Activated T-cell treated with anti-CD3 and anti-CD28 coated beads for 24 hours (primary cell): Measurements from ENCODE around the gene MEI1.

Experiments
- DNase-seq: peaks from one replicate; pipeline ENCODE4 v3.0.0-alpha.2; 2020; ENCODE audit warnings: low read depth

MEI1 gene

DNA sequence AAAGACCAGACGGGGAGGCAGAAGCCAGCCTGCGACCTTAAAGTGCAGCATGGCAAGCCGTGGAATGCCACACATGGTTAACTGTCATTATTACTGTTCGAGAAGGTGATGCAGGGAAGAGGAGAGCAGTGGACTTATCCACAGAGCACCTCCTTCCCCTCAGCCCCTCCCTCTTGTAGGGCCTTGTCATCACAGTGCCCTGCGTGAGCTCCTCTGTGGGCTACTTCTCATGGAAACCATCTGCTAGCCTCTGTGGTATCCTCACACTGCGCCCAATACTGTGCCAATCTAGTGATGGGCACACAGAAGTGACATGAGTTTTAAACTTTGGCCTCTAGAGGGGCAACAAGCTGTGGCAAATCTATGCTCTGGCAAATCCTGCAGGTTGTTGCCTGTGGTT lies 83.0 kb downstream of the MEI1 start:
- no peak for DNase-seq

DNA sequence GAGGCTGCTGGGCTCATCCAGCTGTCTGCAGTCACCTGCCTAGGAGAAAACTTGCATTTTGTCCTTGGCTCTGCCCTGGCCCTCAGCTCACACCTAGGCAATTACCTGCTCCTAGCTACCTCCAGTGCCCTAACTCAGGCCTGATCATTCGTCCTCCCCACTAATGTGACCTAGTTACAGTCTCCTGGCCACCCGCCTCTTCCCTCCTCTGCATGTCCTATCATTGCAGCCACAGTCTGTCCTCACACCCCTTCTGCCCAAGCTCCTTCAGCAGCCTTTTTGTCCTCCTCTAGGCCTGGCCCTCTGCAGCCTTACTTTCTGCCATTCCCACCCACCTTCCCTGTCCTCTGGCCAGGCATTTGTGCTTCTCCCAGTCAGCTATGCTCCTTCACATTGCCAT lies 83.4 kb downstream of the MEI1 start:
- DNase-seq: no peak

DNA sequence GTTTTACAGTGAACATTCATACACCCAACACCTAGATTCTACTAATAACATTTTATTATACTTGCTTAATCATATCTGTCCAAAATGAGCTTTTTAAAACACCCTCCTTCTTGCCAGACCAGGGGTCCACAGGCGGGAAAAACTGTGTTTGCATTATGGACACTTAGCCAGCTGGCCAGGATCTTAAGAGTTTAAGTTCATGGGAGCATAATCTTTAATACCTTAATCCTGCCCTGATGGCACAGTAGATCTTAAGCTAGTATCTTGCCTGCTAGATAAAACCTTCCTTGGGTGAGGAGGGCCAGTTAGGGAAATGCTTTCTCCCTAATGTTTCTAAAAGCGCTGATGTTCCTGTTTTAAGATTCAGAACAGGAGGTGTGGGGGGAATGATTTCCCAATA lies 88.0 kb downstream of the MEI1 start:
- no peak for DNase-seq

DNA sequence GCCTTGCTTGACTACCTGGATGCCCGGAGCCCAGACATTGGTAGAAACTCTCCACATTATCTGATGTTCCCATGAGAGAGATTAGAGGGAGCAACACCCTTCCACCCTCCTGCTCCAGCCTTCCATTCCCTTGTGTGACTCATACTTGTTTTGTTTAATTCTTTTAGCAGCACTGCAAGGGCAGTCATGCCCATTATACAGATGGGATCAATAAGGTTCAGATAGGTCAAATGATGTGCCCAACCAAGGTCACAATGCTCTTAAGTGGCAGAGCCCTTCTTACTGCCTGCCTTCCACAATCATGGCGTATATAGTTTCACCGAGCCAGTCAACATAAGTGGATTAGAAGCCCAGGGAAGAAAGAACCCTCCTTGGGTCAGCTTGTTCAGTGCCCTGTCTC lies 94.6 kb downstream of the MEI1 start:
- no peak for DNase-seq

DNA sequence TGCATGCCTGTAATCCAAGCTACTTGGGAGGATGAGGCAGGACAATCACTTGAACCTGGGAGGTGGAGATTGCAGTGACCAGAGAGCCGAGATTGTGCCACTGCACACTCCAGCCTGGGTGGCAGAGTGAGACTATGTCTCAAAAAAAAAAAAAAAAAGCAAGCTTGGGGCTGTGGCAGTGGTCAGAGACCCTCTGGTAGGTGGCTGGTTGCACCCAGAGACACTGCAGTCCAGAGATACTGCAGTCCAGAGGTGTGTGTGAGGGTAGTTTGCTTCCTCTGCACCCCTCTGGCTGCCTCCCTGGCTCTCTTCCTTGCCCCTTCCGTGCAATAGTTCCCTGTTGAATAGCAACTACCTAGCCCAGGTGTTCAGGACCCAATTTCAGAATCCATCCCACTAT lies 99.4 kb downstream of the MEI1 start:
- DNase-seq: no peak

DNA sequence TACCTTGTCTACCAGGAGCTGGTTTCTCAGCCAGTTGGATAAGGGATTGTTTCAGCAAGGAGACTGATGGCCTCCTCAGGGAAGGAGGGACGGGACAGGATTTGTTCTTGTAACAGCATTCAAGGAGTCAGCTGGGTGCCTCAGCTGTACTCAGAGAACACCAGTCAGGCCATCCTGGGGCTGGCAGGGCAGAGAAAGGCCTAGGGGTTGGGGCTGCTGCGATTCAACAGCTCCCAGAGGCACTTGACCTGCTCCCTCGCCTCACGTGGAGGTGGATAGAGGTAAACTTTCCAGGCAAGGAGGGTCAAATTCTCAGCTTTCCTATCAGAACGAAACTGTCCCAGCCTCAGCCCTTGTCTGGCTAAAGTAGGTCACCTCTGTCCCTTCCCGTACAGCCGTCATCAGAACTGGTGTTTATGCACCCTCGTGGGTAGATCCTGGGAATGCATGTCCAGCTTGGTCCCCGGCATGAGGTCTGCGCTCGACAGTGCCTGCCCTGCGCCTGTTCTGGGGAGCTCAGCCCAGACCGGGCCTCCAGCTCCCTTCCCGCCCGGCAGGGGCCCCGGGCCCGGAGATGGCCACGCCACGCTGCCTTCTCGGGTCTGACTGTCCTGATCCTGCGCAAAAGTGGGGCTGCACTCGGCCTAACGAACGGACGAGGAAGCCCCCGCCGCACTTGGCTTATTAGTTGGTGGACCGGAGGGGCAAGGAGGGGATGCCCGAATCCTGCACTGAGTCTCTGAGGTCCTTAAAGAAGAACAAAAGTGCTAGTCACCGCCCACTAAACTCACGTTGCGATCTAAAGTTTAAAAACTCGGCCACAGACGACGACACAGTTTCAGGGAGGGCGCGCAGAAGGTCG lies 100.4 kb downstream of the MEI1 start:
- DNase-seq: peak; percentile 12

DNA sequence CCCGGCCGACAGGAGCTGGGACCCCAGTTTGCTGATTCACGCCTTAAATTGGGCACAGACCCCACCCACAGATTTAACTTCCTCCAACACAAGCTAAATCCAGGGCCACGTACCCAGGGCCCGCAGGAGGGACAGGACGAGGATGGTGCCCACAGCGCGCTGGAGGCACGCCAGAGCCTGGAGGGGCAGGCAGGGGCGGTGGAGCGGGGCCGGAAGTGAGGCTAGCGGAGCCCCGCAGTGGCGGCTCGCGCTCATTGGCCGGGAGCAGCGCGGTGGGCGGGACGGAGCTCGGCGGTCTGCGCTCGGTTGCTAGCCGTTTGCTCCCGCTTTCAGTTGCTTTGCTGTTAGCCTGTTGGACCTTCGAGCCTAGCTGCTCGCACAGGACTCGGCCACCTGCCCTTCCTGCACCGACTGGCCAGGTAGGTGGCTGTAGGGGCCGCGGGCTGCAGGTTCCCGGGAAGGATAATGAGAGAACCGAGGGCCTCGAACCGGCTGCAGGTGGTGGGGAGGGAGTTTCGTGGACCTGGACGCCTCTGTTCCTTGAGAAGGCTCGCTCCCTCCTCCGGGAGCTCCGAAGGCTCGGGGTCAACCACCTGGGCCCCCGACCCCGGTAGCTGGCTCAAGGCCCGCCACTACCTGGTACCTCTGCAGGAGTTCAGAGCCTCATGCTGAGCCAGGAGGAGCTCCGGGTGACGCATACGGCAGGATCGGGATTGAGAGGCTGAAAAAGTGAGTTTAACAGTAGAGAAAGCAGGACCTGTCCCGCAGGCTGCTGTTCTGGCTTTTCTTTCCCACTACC lies 101.2 kb downstream of the MEI1 start, which contains the start of gene CCDC134:
Gene CCDC134, plus strand, starts transcription at position 332 of the 799 bp plus-strand sequence. CDS start 8,212 bp downstream, outside the sequence.
- DNase-seq: peak; percentile 87

DNA sequence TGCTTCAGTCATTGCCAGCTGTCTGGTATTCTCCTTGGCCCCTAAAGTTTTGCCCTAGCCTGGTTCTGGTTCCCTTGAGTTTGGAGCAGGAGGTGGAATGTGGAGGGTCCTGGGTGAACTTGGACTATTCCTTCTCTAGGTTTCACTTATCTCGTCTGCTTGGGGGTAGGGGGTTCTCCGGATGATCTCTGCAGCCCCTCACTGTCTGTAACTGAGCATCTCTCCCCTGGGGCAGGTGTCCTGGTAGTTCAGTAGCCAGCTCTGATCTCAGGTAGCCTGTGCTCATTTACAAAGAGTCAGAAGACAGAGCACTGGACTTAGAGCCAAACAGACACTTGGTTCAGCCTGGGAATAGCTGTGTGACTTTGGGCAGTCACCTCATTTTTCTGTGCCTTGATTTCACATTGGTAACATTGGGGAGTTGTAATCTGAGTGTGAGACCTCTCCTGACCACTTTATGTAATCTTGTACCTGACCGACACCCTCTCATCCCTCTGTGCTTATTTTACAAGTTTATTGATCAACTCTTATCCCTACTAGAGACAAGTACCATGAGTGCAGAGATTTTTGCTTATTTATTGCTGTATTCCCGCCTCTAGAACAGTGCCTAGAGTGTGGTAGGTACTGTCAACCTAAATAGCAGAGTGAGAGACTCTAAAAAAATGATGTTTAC lies 102.0 kb downstream of the MEI1 start:
- no peak for DNase-seq

DNA sequence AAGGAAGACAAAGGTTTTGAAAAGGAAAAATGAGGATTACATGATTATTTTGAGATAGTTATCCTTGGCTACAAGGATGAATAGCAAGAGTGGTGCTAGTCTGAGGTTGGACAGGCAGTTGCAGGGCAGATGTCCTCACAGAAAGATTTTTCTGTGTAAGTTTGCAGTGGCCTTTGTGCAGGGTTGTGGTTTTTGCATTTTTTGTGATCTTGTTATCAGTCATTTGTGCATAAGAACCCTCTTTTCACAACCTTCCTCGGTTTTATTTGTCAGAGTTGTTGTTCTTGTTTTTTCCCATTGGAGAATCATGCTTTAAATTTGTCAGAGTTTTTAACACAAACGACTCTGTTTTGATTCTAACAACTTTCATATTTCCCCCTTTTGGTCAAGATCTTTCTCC lies 102.6 kb downstream of the MEI1 start:
- no peak for DNase-seq

DNA sequence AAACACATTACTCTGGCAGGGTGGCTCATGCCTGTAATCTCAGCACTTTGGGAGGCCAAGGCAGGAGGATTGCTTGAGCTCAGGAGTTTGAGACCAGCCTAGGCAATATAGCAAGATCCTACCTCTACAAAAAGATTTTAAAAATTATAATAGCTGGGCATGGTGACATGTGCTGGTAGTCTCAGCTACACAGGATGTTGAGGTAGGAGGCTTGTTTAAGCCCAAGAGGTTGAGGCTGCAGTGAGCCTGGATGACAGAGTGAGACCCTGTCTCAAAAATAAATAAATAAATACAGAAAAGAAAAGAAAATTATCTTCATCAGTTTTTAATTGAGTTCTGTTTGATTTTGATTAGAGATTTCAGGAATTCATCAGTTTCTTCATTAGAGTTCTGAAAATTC lies 106.3 kb downstream of the MEI1 start:
- DNase-seq: no peak

DNA sequence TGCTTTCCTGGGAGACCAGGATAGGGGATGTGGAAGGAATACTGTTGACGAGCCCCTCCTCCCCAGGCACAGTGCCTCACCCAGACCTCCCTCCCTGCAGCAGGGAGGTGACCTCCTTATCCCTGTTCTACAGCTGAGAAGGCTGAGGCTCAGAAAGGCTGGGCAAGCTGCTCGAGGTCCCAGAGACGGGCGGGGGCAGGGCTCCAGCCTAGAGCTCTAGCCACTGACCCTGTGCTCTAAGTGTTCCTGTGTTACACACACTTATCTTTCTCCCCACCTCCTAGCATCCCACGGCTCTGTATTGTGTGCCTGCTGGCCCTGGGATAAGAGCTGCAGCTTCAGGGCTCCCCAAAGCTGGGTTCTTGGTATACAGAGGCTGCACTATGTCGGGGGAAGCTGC lies 109.1 kb downstream of the MEI1 start:
- no peak for DNase-seq

DNA sequence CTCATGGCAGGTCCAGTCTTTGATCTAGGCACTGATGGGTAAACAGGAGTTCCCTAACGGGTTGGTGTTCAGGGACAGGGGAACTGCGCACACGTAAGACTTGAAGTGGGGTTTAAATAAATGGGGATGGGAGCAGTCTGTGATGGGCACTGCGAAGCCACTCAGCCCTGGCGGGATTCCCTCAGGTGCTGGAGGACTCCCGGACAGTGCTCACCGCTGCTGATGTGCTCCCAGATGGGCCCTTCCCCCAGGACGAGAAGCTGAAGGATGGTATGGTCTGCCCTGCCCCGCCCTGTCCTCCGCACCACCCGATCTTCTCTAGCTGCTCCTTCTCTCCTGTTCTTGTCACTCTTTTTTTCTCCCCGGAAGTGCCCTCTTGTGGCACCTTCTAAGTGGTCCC lies 110.7 kb downstream of the MEI1 start:
- no peak for DNase-seq

DNA sequence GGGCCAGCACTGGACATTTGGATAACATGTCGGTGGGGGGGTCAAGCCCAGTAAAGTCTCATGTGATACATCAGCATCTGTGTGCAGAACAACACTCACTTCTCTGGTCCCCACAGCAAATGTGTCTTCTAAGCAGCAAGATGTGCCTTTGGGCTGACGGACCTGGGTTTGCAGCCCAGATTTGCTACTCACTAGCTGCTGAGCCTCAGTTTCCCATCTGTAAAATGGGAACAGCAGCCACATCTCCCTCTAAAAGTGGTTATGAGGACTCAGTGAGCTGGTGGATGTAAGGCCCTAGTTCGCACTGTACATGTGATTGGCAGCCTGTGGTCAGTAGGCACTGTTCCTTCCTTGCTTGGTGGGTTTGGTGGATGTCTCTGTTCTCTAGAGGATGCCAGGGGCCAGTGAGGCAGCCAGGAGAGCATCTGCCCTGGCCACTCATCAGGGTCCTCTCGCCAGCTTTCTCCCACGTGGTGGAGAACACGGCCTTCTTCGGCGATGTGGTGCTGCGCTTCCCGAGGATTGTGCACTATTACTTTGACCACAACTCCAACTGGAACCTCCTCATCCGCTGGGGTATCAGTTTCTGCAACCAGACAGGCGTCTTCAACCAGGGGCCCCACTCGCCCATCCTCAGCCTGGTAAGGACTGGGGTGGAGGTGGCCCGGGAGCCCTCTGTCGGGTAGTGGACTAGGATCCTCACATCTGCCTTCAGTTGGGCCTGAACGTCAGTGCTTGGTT lies 113.7 kb downstream of the MEI1 start:
- no peak for DNase-seq

DNA sequence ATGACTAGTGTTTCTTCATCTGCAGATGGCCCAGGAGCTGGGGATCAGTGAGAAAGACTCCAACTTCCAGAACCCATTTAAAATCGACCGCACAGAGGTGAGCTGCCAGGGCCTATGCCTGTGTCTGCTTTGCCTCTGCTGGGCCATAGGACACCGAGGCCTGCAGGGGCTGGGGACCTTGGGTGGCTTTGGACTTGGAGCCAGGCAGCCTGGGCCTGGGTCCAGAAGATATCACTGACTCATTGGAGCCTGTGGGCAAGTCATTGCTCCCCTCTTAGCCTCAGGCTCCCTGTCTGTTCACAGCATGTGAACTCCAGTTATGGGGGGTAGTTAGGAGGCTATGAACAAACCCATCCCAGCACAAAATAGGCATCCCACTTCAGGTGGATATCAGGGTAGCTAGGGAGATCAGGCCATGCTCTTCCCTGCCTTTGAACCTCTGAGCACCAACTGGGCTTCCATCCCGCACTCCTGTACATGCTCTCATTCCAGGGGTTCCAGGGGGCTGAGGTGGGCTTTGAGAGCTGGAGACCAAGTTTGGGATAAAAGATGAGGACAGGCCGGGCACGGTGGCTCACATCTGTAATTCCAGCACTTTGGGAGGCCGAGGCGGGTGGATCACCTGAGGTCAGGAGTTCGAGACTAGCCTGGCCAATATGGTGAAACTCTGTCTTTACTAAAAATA lies 114.6 kb downstream of the MEI1 start:
- no peak for DNase-seq

DNA sequence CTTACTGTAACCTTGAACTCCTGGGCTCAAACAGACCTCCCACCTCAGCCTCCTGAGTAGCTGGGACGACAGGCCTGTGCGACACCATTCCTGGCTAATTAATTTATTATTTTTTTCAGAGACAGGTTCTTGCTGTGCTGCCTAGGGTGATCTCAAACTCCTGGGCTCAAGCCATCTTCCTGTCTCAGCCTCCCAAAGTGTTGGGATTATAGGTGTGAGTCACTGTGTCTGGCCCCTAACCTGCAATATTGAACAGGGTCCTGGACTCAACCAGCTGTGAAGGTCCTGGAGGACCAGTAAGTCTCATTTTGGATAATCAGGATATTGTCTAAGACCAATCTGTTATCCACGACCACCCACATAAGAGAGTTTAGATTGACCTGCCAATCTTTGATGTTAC lies 116.4 kb downstream of the MEI1 start:
- no peak for DNase-seq

DNA sequence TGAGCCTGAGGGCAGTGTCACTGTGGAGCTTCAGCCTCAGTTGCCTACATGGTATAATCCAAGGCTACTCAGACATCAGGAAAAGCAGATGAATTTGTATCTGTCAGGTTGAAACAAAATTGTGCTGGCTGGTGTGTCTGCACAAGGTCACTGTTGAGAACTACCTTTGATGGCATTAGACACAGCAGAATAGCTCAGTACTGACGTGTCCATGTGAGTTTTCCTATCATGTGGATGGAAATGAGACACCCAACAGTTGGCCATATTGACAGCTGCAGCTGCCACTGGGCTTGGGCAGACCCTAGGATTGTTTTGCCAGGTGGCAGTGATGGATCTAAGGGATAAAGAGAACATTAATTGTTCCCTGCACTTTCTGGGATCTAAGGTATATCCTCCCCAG lies 116.9 kb downstream of the MEI1 start:
- no peak for DNase-seq

DNA sequence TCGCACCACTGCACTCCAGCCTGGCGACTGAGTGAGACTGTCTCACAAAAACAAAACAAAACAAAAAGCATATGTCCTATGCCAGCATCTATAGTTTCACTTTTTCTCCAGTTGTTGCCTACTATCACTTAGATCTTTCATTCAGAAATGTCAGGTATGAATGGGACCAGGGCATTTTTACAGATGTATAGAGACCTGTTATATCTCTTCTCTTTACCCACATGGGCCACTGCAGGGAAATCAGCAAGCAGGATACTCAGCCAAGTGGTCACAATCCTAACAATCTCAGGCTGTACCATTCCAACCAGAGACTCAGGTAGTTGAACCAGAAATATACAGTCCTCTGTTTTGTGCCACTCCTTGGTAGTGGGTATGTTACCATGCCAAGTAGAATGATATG lies 117.6 kb downstream of the MEI1 start:
- DNase-seq: no peak

DNA sequence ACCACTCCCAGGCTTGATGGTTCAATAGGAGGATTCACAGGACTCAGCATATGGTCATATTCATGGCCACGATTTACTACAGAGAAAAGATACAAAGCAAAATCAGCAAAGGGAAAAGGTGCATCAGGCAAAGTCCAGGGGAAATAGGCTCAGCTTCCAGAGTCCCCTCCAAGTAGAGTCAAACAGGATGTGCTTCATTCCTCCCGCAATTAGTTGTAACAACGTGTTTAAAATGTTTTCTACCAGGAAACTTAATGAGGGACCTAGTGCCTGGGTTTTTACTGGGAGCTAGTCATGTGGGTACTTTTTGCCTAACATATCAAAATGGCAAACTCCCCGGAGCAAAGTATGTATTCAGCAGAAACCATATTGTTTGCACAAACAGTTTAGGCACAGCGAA lies 118.7 kb downstream of the MEI1 start:
- no peak for DNase-seq

DNA sequence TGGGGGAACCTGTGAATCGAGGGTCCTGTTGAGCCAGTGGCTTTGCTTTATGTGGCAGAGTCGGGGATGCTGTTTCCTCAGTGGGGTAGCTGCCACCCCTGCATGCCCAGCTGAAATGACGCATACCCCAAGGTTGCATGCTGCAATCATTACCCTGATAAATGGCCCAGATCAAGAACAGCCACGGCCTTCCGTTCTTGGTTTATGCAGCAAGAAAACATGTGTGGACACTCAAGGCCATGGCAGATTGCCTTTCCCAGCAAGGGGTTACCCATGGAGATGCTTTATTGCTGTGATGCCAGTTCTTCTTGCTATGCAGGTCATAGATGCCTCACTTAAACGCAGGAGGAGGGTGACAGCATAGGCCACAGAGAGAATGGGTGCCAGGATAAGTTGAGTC lies 119.3 kb downstream of the MEI1 start:
- no peak for DNase-seq

DNA sequence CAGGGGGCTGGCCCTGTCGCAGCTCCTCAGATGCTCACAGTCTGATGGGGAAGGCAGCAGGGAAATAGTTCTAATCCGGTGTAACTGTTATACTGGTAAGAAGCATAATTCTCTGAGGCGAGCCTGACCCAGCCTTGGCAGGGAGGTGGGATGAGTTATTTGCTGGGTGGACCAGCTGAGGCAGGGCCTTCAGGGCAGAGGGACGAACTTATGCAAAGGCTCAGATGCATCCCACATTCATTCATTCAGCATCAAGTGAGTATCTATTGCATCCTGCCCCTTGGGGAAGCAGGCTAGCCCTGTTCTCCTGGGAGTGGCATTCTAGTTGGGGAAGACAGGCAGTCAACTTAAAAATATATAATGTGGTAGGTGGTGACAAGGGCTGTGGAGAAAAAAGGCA lies 120.0 kb downstream of the MEI1 start:
- no peak for DNase-seq

DNA sequence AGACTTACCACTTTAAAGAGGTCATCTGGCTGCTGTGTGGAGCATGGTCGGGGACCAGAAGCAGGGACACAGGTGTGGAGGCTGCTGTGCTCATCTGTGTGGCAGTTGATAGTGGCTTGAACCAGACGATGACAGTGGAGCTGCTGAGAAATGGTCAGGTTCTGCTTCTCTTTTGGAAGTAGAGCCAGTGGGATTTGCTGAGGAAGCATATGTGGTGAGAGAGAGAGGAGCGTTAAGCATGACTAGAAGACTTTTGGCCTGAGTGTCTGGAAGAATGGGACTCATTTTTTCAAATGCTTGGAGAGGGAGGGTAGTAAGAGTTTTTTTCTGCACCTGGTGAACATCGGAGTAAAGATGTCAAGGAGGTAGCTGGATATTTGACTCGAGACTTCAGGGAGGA lies 121.1 kb downstream of the MEI1 start:
- DNase-seq: no peak
